ENCODE data around the gene PRKAB1. TPM values are rescaled to one million over a fixed set of nuclear protein-coding genes. Genes with fewer than 3 reads are reported as not detected.

PRKAB1 gene
- total RNA-seq, 1 experiment from 2014 or later: 25.0 TPM

GRCh38 chr12:119711693-119712092, 43.8 kb downstream of the PRKAB1 start (continued):
- TF ChIP-seq ZBTB33 (IDR thresholded peaks at IDR 0.05; ENCODE audit: extremely low read depth, insufficient replicate concordance, low read length): no peak
- no peak for TF ChIP-seq EZH2 (IDR thresholded peaks at IDR 0.05)
- TF ChIP-seq YY1 (IDR thresholded peaks at IDR 0.05; ENCODE audit: extremely low read depth, insufficient replicate concordance, low read depth, low read length): no peak

GRCh38 chr12:119712721-119713120, 44.8 kb downstream of the PRKAB1 start:
- Histone ChIP-seq H3K9me2 (ENCODE audit: insufficient read depth) (no peaks in the 10 kb centered on the region), H3K27me3 (ENCODE audit: insufficient read depth, low read length) (no peaks in the 10 kb centered on the region), H2AFZ (ENCODE audit: low read depth, low read length, poor library complexity, severe bottlenecking) (no peak overlapping the region), H3K79me2 (ENCODE audit: insufficient read depth, low read length) (no peaks in the 10 kb centered on the region; the same call in 1 of the 2 replicates), H3K27ac (ENCODE audit: low read depth, low read length) (no peak overlapping the region), H3K4me1 (ENCODE audit: control insufficient read depth in 1 of 2, insufficient read depth in 2 of 2, low read length in 2 of 2) (peaks cover 19 to 26% of the 10 kb centered on the region in 2 experiments), H3K4me2 (ENCODE audit: low read length) (no peak overlapping the region), H3K4me3 (replicated peaks in 1 of 2; ENCODE audit: low read depth in 1 of 2, low read length in 2 of 2) (no peak overlapping the region), H3K36me3 (ENCODE audit: control insufficient read depth in 1 of 2, insufficient read depth in 2 of 2, low read length in 2 of 2) (peaks cover 28 to 57% of the 10 kb centered on the region in 2 experiments), H3K9ac (ENCODE audit: low read length) (no peak overlapping the region), H3K9me3 (ENCODE audit: control insufficient read depth in 1 of 2, insufficient read depth in 1 of 2, low read depth in 1 of 2, low read length in 2 of 2) (no peaks in the 10 kb centered on the region), H4K20me1 (ENCODE audit: insufficient read depth) (no peaks in the 10 kb centered on the region)
- POLR2A ChIA-PET: no interaction called here
- no peak for DNase-seq (ENCODE audit: low read depth, low spot score)
- no peak for ATAC-seq
- BruUV-seq (replicated peaks): no TSS peak
- CTCF ChIA-PET: no interaction called here
- intact Hi-C loops (cut with micrococcal nuclease): no loop called here
- RAD21 ChIA-PET (ENCODE audit: low non-redundant PET in 1 of 2, low total read pairs in 2 of 2, uncharacterized antibody in 2 of 2, unreplicated experiment in 2 of 2): no interaction called here
- TF ChIP-seq ELF1 (IDR thresholded peaks at IDR 0.05; ENCODE audit: borderline replicate concordance, low read depth) (no peak), SRF (IDR thresholded peaks at IDR 0.05; ENCODE audit: low read depth) (no peak), EZH2phosphoT487 (IDR thresholded peaks at IDR 0.05; ENCODE audit: borderline replicate concordance) (no peak), FOSL1 (IDR thresholded peaks at IDR 0.05; ENCODE audit: low read depth) (no peak), ZFX (IDR thresholded peaks at IDR 0.05) (no peak), EGR1 (IDR thresholded peaks at IDR 0.05; ENCODE audit: low read depth) (no peak), EZH2 (IDR thresholded peaks at IDR 0.05) (no peak), REST (IDR thresholded peaks at IDR 0.05; ENCODE audit: low read depth) (no peak), RAD21 (IDR thresholded peaks at IDR 0.05; ENCODE audit: low read depth) (no peak), CEBPB (IDR thresholded peaks at IDR 0.05; ENCODE audit: low read depth) (no peak), SP1 (IDR thresholded peaks at IDR 0.05; ENCODE audit: low read depth) (no peak), CBX3 (IDR thresholded peaks at IDR 0.05; ENCODE audit: low read depth) (no peak), CTCF (IDR thresholded peaks at IDR 0.05 in 2 of 3, conservative IDR thresholded peaks at IDR 0.05 in 1 of 3; ENCODE audit: borderline replicate concordance in 1 of 3, insufficient read depth in 1 of 3, low read depth in 2 of 3, low read length in 2 of 3) (no peak), POLR2AphosphoS5 (IDR thresholded peaks at IDR 0.05; ENCODE audit: low read depth, low read length) (no peak), ZNF274 (IDR thresholded peaks at IDR 0.05; ENCODE audit: low read depth, low read length) (no peak), MAX (IDR thresholded peaks at IDR 0.05) (no peak), JUND (IDR thresholded peaks at IDR 0.05) (no peak), SIN3A (IDR thresholded peaks at IDR 0.05; ENCODE audit: low read depth) (no peak), TCF7L2 (IDR thresholded peaks at IDR 0.05; ENCODE audit: borderline replicate concordance, extremely low read depth, insufficient read depth, insufficient read length) (no peak)

All from HCT116 (cell line).